Activated CD4-positive, alpha-beta T cell treated with anti-CD3 and anti-CD28 coated beads, Interleukin-2, amount 10 ng/mL, durations not matched to agents 24 days and 14 days (primary cell): Measurements from ENCODE around the gene SLC39A11. TPM values are rescaled to one million over a fixed set of nuclear protein-coding genes. Genes with fewer than 3 reads are reported as not detected.

Experiments
- DNase-seq: peaks from one replicate; pipeline ENCODE4 v3.0.0; 2022
- H3K27ac Mint-ChIP-seq: one replicate; pipeline ENCODE4 v1.8.0; 2022; ENCODE audit warnings: mild to moderate bottlenecking, mixed read lengths
- H3K27me3 Mint-ChIP-seq: one replicate; pipeline ENCODE4 v1.8.0; 2022; ENCODE audit warnings: mixed read lengths
- H3K36me3 Mint-ChIP-seq: one replicate; pipeline ENCODE4 v1.8.0; 2022; ENCODE audit warnings: low read depth, mild to moderate bottlenecking, mixed read lengths
- H3K4me1 Mint-ChIP-seq: one replicate; pipeline ENCODE4 v1.8.0; 2021; ENCODE audit warnings: mixed read lengths
- H3K4me3 Mint-ChIP-seq: one replicate; pipeline ENCODE4 v1.8.0; 2022; ENCODE audit warnings: mild to moderate bottlenecking, moderate library complexity, mixed read lengths
- H3K9me3 Mint-ChIP-seq: one replicate; pipeline ENCODE4 v1.8.0; 2021; ENCODE audit warnings: mixed read lengths
- intact Hi-C: fragments of 100-400 bp; cut with micrococcal nuclease; formaldehyde crosslinking; loops from one replicate; pipeline ENCODE4 v1.15.1; 2023
- total RNA-seq: library from RNA; stranded (reverse); gene quantifications from 2 replicates; pipeline ENCODE4 v1.2.3, GENCODE V29; 2022

Gene SLC39A11
- total RNA-seq, 1 donor from 2014 or later, result 24.6 TPM

- peaks cover 16% of the 10 kb centered on the region for H3K27me3 Mint-ChIP-seq
- no peaks in the 10 kb centered on the region for H3K36me3 Mint-ChIP-seq
- no peak for DNase-seq
- no peak overlapping the region for H3K27ac Mint-ChIP-seq
- intact Hi-C loops, result no loop called here
- no peak overlapping the region for H3K4me3 Mint-ChIP-seq
- H3K4me1 Mint-ChIP-seq, result no peaks in the 10 kb centered on the region
- H3K9me3 Mint-ChIP-seq, result peaks cover 5% of the 10 kb centered on the region
Measured at GRCh38 chr17:72606656-72607055, 485.8 kb downstream of the SLC39A11 start.

DNA sequence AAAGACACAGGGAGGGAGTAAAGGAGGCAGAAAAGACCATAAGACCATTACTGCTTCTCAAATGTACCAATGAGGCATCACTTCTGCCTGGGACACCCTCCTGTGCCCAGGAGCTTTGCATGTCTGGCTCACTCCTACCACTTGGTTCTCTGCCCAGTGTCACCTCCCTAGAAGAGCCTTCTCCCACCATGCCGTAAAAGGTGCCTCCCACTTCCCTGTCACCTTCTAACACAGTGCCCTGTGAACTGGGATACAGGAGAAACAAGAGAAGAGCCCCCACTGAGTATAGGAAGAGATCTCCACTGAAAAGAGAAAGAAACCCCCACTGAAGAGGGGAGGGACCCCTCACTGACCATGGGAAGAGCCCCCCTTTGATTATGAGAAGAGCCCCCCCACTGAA, 486.9 kb downstream of the SLC39A11 start:
- Mint-ChIP-seq H3K36me3 (no peaks in the 10 kb centered on the region), H3K4me3 (no peak overlapping the region), H3K27me3 (peaks cover 15% of the 10 kb centered on the region), H3K27ac (no peak overlapping the region), H3K4me1 (no peaks in the 10 kb centered on the region), H3K9me3 (peaks cover 5% of the 10 kb centered on the region)
- intact Hi-C loops, result no loop called here
- DNase-seq, result no peak

DNA sequence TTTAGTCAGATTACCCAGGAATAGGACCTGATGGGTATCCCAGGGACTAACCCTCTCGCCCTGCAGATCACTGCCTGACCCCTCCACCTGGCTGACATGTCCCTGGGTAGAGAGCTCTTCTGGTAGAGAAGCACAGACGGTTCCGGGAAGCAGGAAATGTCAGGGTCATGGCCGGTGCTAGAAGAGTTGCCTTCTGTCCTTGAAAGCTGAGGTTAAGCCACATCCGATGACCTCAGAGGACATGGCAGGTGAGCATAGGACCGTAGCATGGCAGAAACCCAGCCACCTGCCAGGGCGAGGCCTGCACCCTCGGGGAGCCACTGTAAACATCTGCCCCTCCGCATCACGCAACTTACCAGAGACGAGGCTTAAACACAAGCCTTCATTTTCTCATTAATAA, 488.0 kb downstream of the SLC39A11 start:
- intact Hi-C loops, result no loop called here
- Mint-ChIP-seq H3K27ac (no peak overlapping the region), H3K36me3 (no peaks in the 10 kb centered on the region), H3K27me3 (peaks cover 21% of the 10 kb centered on the region), H3K9me3 (peaks cover 5% of the 10 kb centered on the region), H3K4me3 (no peak overlapping the region), H3K4me1 (no peaks in the 10 kb centered on the region)
- no peak for DNase-seq

DNA sequence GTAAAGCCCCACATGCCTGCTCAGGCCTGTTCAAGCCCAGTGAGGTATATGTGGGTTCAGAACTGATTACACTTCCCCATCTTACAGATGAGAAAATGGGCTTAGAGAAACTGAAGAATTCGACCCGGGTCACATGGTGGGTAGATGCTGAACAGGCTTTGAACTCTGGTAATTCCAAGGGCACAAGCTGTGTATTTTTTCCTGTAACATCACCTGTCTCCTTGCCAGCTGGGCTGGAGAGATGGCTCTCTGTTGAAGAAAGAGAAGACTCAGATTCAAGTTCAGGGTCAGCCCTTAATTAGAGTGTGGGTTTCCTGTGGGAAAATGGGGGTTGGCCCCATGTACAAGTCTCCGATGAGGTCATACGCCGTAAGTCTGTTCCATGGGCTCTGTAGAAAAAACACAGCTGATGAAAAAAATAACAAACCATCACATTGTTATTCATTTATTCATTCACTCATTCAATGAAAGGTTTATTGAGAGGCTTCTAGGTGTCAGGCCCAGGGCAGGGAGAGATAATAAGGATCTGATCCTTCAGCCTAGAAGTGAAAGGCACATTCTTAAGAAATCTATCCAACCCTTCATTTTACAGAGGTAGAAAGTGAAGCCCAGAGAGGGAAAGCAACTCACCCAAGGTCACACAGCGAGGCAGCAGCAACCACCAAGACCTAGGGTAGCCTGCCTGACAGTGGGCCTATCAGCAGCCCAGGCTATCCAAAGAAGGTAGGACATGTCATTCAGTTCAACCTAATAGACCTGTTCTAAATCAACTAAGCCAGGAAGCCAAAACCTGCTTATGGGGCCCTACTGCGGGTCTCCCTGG, 488.9 kb downstream of the SLC39A11 start:
- H3K4me1 Mint-ChIP-seq, result no peaks in the 10 kb centered on the region
- peaks cover 26% of the 10 kb centered on the region for H3K27me3 Mint-ChIP-seq
- DNase-seq, result no peak
- peaks cover 5% of the 10 kb centered on the region for H3K9me3 Mint-ChIP-seq
- no peaks in the 10 kb centered on the region for H3K36me3 Mint-ChIP-seq
- no peak overlapping the region for H3K4me3 Mint-ChIP-seq
- no peak overlapping the region for H3K27ac Mint-ChIP-seq
- intact Hi-C loops, result no loop called here

GRCh38 chr17:72602517-72603419, 489.7 kb downstream of the SLC39A11 start:
- H3K27me3 Mint-ChIP-seq, result peaks cover 27% of the 10 kb centered on the region

DNA sequence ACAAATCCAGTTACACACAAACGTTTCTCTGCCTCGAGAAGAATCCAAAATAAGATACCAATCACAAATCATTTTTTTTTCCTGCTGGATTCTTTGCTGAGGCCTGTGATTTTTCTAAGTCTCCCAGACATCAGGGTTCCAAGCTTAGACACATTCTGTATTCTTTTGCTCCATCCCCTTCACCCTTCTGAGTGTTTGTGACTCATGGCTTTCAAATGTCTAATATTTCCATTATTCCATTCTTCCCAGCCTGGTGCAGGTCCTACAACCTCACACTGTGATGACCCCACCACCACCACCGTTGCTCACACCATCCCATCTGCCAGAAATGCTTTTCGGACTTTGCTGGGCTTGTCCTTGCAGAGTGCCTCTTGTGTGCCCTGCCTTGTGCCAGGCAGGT, 491.6 kb downstream of the SLC39A11 start:
- Mint-ChIP-seq H3K36me3 (no peaks in the 10 kb centered on the region), H3K27ac (no peak overlapping the region), H3K4me1 (no peaks in the 10 kb centered on the region), H3K4me3 (no peak overlapping the region), H3K27me3 (peaks cover 32% of the 10 kb centered on the region), H3K9me3 (no peaks in the 10 kb centered on the region)
- no peak for DNase-seq
- intact Hi-C loops, result no loop called here

More at GRCh38 chr17:72602517-72603419, 489.7 kb downstream of the SLC39A11 start:
- intact Hi-C loops, result no loop called here
- no peak for DNase-seq
- Mint-ChIP-seq H3K4me1 (no peaks in the 10 kb centered on the region), H3K27ac (no peak overlapping the region), H3K9me3 (peaks cover 2% of the 10 kb centered on the region), H3K4me3 (no peak overlapping the region), H3K36me3 (no peaks in the 10 kb centered on the region)

GRCh38 chr17:72599891-72600290, 492.6 kb downstream of the SLC39A11 start:
- Mint-ChIP-seq H3K27me3 (peaks cover 39% of the 10 kb centered on the region), H3K4me3 (no peak overlapping the region), H3K36me3 (no peaks in the 10 kb centered on the region), H3K4me1 (no peaks in the 10 kb centered on the region), H3K9me3 (no peaks in the 10 kb centered on the region), H3K27ac (no peak overlapping the region)
- no peak for DNase-seq
- intact Hi-C loops, result no loop called here

- no peaks in the 10 kb centered on the region for H3K36me3 Mint-ChIP-seq
- H3K27me3 Mint-ChIP-seq, result peaks cover 50% of the 10 kb centered on the region
- no peak overlapping the region for H3K4me3 Mint-ChIP-seq
- intact Hi-C loops, result no loop called here
- H3K9me3 Mint-ChIP-seq, result no peaks in the 10 kb centered on the region
- no peaks in the 10 kb centered on the region for H3K4me1 Mint-ChIP-seq
- H3K27ac Mint-ChIP-seq, result no peak overlapping the region
- no peak for DNase-seq
Measured at GRCh38 chr17:72598695-72599094, 493.8 kb downstream of the SLC39A11 start.

- intact Hi-C loops, result no loop called here
- no peak overlapping the region for H3K27ac Mint-ChIP-seq
- H3K27me3 Mint-ChIP-seq, result peaks cover 55% of the 10 kb centered on the region
- no peaks in the 10 kb centered on the region for H3K36me3 Mint-ChIP-seq
- DNase-seq, result no peak
- H3K4me1 Mint-ChIP-seq, result peaks cover under 1% of the 10 kb centered on the region
- no peaks in the 10 kb centered on the region for H3K9me3 Mint-ChIP-seq
- H3K4me3 Mint-ChIP-seq, result no peak overlapping the region
Measured at GRCh38 chr17:72597354-72598087, 495.0 kb downstream of the SLC39A11 start.

Other genes starting within 250 kb of the SLC39A11 start
- 0.66 and 0.96 TPM in 2 replicates for gene SSTR2, start 72.3 kb upstream of the SLC39A11 start, total RNA-seq
- 30.0 and 32.7 TPM in 2 replicates for gene COG1, start 100.4 kb upstream of the SLC39A11 start, total RNA-seq
- not detected in 2 replicates for gene CPSF4L, start 169.2 kb upstream of the SLC39A11 start, total RNA-seq
- gene CDC42EP4, start 219.3 kb upstream of the SLC39A11 start, total RNA-seq, result 0.86 and 0.95 TPM in 2 replicates